ENCODE data around the gene COL23A1.

Gene COL23A1

DNA sequence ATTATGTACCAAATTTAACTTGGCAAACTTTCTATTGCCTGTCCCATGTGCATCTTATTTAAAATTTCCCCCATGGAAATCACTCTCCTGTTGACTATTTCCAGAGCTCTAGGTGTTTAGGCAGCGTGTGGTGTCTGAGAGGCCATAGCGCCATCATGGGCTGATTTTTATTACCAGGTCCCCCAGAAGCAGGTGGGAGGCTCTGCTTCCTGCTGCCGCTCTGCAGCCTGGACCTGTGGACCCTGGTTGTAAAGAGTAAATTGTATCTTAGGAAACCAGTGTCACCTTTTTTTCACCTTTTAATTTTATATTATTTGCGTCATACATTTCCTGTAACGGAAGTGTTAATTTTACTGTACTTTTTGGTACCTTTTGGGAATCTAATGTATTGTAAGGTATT, 379.5 kb downstream of the COL23A1 start:
- Histone ChIP-seq H3K4me3 (ENCODE audit: low read length) (no peak overlapping the region), H3K36me3 (replicated peaks; ENCODE audit: low read depth, low read length) (peaks cover 97% of the 10 kb centered on the region), H4K20me1 (ENCODE audit: insufficient read depth, low read length) (peaks cover 75% of the 10 kb centered on the region), H3K4me1 (ENCODE audit: low read length) (peaks cover 15% of the 10 kb centered on the region), H3K79me2 (ENCODE audit: low read length) (peaks cover 80% of the 10 kb centered on the region), H3K27ac (ENCODE audit: low read length) (no peak overlapping the region), H3K9me3 (ENCODE audit: insufficient read depth, low read length) (no peaks in the 10 kb centered on the region), H2AFZ (ENCODE audit: low read depth, low read length) (no peak overlapping the region), H3K27me3 (ENCODE audit: low read depth, low read length) (no peaks in the 10 kb centered on the region), H3K9ac (ENCODE audit: low read length) (no peak overlapping the region), H3K4me2 (ENCODE audit: low read length) (no peak overlapping the region)
- TF ChIP-seq EZH2phosphoT487 (IDR thresholded peaks at IDR 0.05; ENCODE audit: low read depth) = no peak
- TF ChIP-seq, protein P1, sequence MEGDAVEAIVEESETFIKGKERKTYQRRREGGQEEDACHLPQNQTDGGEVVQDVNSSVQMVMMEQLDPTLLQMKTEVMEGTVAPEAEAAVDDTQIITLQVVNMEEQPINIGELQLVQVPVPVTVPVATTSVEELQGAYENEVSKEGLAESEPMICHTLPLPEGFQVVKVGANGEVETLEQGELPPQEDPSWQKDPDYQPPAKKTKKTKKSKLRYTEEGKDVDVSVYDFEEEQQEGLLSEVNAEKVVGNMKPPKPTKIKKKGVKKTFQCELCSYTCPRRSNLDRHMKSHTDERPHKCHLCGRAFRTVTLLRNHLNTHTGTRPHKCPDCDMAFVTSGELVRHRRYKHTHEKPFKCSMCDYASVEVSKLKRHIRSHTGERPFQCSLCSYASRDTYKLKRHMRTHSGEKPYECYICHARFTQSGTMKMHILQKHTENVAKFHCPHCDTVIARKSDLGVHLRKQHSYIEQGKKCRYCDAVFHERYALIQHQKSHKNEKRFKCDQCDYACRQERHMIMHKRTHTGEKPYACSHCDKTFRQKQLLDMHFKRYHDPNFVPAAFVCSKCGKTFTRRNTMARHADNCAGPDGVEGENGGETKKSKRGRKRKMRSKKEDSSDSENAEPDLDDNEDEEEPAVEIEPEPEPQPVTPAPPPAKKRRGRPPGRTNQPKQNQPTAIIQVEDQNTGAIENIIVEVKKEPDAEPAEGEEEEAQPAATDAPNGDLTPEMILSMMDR (IDR thresholded peaks at IDR 0.05; ENCODE audit: low read depth, low read length) = no peak

DNA sequence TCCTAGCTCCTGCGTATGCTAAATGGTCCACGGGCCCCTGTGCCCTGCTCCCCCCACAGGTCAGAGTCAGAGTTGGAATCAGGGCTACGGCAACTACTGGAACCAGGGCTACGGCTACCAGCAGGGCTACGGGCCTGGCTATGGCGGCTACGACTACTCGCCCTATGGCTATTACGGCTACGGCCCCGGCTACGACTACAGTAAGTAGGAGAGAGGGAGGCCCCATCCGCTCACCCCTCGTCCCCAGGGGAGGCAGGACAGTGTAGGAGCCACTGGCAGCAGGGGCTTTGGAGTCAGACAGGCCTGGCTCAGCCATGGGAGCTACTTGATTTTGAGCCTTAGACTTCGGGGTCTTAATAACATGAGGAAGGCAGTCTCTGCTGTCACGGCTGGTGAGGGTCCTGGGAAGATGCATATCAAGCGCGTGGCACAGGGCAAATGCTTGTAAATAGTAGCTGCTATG, 380.1 kb downstream of the COL23A1 start:
- peaks cover 95% of the 10 kb centered on the region for H3K36me3 ChIP-seq (replicated peaks; ENCODE audit: low read depth, low read length)
- no peaks in the 10 kb centered on the region for H3K27me3 ChIP-seq (ENCODE audit: low read depth, low read length)
- H3K4me1 ChIP-seq (ENCODE audit: low read length) = peaks cover 15% of the 10 kb centered on the region
- H3K27ac ChIP-seq (ENCODE audit: low read length) = no peak overlapping the region
- H2AFZ ChIP-seq (ENCODE audit: low read depth, low read length) = no peak overlapping the region
- TF ChIP-seq, protein P1 (IDR thresholded peaks at IDR 0.05; ENCODE audit: low read depth, low read length) = no peak
- no peak for TF ChIP-seq EZH2phosphoT487 (IDR thresholded peaks at IDR 0.05; ENCODE audit: low read depth)
- H4K20me1 ChIP-seq (ENCODE audit: insufficient read depth, low read length) = peaks cover 73% of the 10 kb centered on the region
- H3K4me3 ChIP-seq (ENCODE audit: low read length) = no peak overlapping the region
- H3K9ac ChIP-seq (ENCODE audit: low read length) = no peak overlapping the region
- peaks cover 83% of the 10 kb centered on the region for H3K79me2 ChIP-seq (ENCODE audit: low read length)
- no peaks in the 10 kb centered on the region for H3K9me3 ChIP-seq (ENCODE audit: insufficient read depth, low read length)
- no peak overlapping the region for H3K4me2 ChIP-seq (ENCODE audit: low read length)

DNA sequence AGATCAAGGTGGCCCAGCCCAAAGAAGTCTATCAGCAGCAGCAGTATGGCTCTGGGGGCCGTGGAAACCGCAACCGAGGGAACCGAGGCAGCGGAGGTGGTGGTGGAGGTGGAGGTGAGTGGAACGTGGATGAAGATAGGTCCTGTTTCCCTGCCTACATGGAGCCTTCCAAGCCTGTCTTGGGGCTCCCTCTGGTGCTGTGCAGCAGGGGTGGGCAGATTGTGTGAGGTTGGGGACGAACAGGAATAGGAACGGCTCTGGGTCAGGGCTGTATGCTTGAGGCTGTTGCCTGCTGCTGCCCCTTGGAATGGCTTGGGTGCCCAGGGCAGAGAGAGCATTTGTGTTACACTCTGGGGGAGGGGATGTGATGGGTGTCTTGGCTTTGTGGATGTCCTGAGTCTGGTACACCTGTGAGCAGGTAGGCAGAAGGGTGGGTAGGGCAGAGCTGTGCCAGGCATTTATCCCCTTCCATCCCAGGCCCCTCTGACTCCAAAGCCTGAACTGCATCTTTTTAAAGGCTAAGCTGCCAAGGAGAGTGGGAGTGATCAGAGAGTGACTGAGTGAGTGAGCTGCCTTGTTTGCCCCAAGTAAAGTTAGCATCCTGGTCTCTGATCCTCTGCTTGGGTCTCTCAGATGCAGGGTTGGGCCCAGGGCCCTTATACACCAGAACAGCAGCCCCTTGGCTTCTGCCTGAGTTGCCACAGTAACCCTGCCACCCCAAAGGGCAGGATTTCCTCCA, 380.7 kb downstream of the COL23A1 start:
- no peak overlapping the region for H3K4me3 ChIP-seq (ENCODE audit: low read length)
- H3K9me3 ChIP-seq (ENCODE audit: insufficient read depth, low read length) = no peaks in the 10 kb centered on the region
- peaks cover 15% of the 10 kb centered on the region for H3K4me1 ChIP-seq (ENCODE audit: low read length)
- H3K27me3 ChIP-seq (ENCODE audit: low read depth, low read length) = no peaks in the 10 kb centered on the region
- H3K9ac ChIP-seq (ENCODE audit: low read length) = no peak overlapping the region
- no peak overlapping the region for H2AFZ ChIP-seq (ENCODE audit: low read depth, low read length)
- no peak overlapping the region for H3K4me2 ChIP-seq (ENCODE audit: low read length)
- H4K20me1 ChIP-seq (ENCODE audit: insufficient read depth, low read length) = peaks cover 73% of the 10 kb centered on the region
- H3K36me3 ChIP-seq (replicated peaks; ENCODE audit: low read depth, low read length) = peaks cover 89% of the 10 kb centered on the region
- peaks cover 88% of the 10 kb centered on the region for H3K79me2 ChIP-seq (ENCODE audit: low read length)
- H3K27ac ChIP-seq (ENCODE audit: low read length) = no peak overlapping the region
- TF ChIP-seq EZH2phosphoT487 (IDR thresholded peaks at IDR 0.05; ENCODE audit: low read depth) = no peak
- TF ChIP-seq, protein P1 (IDR thresholded peaks at IDR 0.05; ENCODE audit: low read depth, low read length) = no peak

DNA sequence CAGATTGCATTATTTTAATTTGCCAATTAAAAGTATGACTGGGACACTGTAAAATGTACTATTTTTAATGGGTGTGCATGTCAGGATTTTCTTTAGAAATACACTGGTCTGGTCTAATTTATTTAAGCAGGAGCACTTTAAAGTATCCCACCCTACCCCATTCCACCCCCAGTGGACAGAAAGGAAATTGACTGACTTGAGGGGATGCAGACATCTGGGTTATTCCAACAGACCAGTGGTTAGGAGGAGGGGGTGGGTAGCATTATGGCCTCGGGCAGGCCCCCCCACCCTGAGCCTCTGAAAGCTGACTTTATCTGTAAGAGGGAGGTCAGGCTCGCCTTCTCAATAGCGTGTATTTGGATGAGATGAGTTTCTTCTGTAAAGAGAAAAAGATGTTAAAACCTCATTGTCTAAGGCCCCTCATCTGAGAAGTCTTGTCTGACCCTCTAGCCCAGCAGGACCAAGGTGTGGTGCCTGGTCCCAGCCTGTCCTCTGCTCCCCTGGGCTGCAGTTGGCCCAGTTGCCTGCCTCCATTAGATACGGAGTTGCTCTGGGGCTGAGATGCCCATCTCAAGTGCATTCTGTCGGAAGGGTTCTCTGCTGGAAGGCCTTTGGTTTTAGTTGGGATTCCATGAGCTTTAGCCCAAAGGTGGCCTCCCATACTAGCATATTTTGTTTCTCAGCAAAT, 381.5 kb downstream of the COL23A1 start:
- Histone ChIP-seq H2AFZ (ENCODE audit: low read depth, low read length) (no peak overlapping the region), H3K36me3 (replicated peaks; ENCODE audit: low read depth, low read length) (peaks cover 81% of the 10 kb centered on the region), H3K9me3 (ENCODE audit: insufficient read depth, low read length) (no peaks in the 10 kb centered on the region), H3K79me2 (ENCODE audit: low read length) (peaks cover 93% of the 10 kb centered on the region), H3K4me1 (ENCODE audit: low read length) (peaks cover 15% of the 10 kb centered on the region), H3K4me2 (ENCODE audit: low read length) (no peak overlapping the region), H3K27me3 (ENCODE audit: low read depth, low read length) (no peaks in the 10 kb centered on the region), H3K27ac (ENCODE audit: low read length) (no peak overlapping the region), H4K20me1 (ENCODE audit: insufficient read depth, low read length) (peaks cover 73% of the 10 kb centered on the region), H3K9ac (ENCODE audit: low read length) (no peak overlapping the region), H3K4me3 (ENCODE audit: low read length) (no peak overlapping the region)
- no peak for TF ChIP-seq EZH2phosphoT487 (IDR thresholded peaks at IDR 0.05; ENCODE audit: low read depth)
- TF ChIP-seq, protein P1 (IDR thresholded peaks at IDR 0.05; ENCODE audit: low read depth, low read length) = 0 out of 2 replicates have a peak, but pooled peaks have one; percentile 3

All from OCI-LY3 (cell line).